ENCODE measurements around the gene FFAR3. TPM values are rescaled to one million over a fixed set of nuclear protein-coding genes. Genes with fewer than 3 reads are reported as not detected.

FFAR3 gene
- total and polyA plus RNA-seq, 9 of the 15 experiments (the other 6 are each of a cell fraction or from before 2014, with no cell fraction given) = not detected

DNA sequence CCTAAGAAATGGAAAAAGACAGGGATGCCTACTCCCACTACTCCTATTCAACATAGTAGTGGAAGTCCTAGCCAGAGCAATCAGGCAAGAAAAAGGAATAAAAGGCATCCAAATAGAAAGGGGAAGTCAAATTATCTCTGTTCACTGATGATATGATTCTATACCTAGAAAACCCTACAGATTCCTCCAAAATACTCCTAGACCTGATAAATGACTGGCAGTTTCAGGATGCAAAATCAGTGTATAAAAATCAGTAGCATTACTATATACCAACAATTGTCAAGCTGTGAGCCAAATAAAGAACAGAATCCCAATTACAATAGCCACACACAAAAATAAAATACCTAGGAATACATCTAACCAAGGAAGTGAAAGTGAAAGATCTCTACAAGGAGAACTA is 11.3 kb downstream of the FFAR3 start:
- Histone ChIP-seq H3K9me1 (ENCODE audit: control insufficient read depth, insufficient read depth, low read length) (no peaks in the 10 kb centered on the region), H3K79me2 (ENCODE audit: control insufficient read depth, insufficient read depth, low read length) (no peaks in the 10 kb centered on the region), H3K27me3 (ENCODE audit: control insufficient read depth in 2 of 2, insufficient read depth in 2 of 2, low read length in 2 of 2) (peaks cover 13 to 16% of the 10 kb centered on the region in 2 experiments), H4K20me1 (replicated peaks; ENCODE audit: control insufficient read depth, insufficient read depth, low read length) (no peaks in the 10 kb centered on the region), H3K9ac (ENCODE audit: insufficient read depth in 1 of 2, low read depth in 2 of 2, low read length in 2 of 2) (no peak overlapping the region), H3K27ac (ENCODE audit: extremely low read depth, low read depth, low read length) (no peak overlapping the region), H3K36me3 (ENCODE audit: control insufficient read depth, insufficient read depth, low read length) (no peaks in the 10 kb centered on the region), H2AFZ (ENCODE audit: low read depth, low read length) (no peak overlapping the region), H3K9me3 (replicated peaks; ENCODE audit: control insufficient read depth, insufficient read depth, low read depth, low read length) (no peaks in the 10 kb centered on the region), H3K4me3 (no peak overlapping the region), H3K4me1 (replicated peaks in 1 of 2; ENCODE audit: control insufficient read depth in 2 of 2, insufficient read depth in 2 of 2, low read length in 2 of 2) (peaks cover 0 to 4% of the 10 kb centered on the region in 2 experiments; a peak in 1 of 5 replicates), H3K4me2 (ENCODE audit: insufficient read depth, low read length) (no peak overlapping the region)
- BruUV-seq (replicated peaks) = no TSS peak
- DNase-seq (ENCODE audit: extremely low read depth in 1 of 4, low spot score in 3 of 4) (no peak), FAIRE-seq (no peak), ATAC-seq (no peak)
- CTCF ChIA-PET (ENCODE audit: low intra/inter-chr PET ratio) = no interaction called here
- intact Hi-C loops (cut with micrococcal nuclease) = no loop called here
- POLR2A ChIA-PET = no interaction called here
- in situ Hi-C loops (cut with MboI) = no loop called here
- TF ChIP-seq IRF2 (CRISPR knock-in tag; IDR thresholded peaks at IDR 0.05) (no peak), SETDB1 (IDR thresholded peaks at IDR 0.05; ENCODE audit: low read length) (no peak), ETV1 (tag; conservative IDR thresholded peaks at IDR 0.05; ENCODE audit: low read depth) (no peak), NCOA6 (IDR thresholded peaks at IDR 0.05) (no peak), POLR2AphosphoS5 (IDR thresholded peaks at IDR 0.05; ENCODE audit: control insufficient read depth, insufficient read depth, low read depth, low read length) (no peak), NFE2L1 (tag; IDR thresholded peaks at IDR 0.05; ENCODE audit: borderline replicate concordance, low read depth) (no peak), CREB3L1 (IDR thresholded peaks at IDR 0.05; ENCODE audit: borderline replicate concordance, low read depth) (no peak), MAFG (tag; conservative IDR thresholded peaks at IDR 0.05) (0 out of 2 replicates have a peak, but pooled peaks have one; percentile 10)
- TF ChIP-seq, protein P1, sequence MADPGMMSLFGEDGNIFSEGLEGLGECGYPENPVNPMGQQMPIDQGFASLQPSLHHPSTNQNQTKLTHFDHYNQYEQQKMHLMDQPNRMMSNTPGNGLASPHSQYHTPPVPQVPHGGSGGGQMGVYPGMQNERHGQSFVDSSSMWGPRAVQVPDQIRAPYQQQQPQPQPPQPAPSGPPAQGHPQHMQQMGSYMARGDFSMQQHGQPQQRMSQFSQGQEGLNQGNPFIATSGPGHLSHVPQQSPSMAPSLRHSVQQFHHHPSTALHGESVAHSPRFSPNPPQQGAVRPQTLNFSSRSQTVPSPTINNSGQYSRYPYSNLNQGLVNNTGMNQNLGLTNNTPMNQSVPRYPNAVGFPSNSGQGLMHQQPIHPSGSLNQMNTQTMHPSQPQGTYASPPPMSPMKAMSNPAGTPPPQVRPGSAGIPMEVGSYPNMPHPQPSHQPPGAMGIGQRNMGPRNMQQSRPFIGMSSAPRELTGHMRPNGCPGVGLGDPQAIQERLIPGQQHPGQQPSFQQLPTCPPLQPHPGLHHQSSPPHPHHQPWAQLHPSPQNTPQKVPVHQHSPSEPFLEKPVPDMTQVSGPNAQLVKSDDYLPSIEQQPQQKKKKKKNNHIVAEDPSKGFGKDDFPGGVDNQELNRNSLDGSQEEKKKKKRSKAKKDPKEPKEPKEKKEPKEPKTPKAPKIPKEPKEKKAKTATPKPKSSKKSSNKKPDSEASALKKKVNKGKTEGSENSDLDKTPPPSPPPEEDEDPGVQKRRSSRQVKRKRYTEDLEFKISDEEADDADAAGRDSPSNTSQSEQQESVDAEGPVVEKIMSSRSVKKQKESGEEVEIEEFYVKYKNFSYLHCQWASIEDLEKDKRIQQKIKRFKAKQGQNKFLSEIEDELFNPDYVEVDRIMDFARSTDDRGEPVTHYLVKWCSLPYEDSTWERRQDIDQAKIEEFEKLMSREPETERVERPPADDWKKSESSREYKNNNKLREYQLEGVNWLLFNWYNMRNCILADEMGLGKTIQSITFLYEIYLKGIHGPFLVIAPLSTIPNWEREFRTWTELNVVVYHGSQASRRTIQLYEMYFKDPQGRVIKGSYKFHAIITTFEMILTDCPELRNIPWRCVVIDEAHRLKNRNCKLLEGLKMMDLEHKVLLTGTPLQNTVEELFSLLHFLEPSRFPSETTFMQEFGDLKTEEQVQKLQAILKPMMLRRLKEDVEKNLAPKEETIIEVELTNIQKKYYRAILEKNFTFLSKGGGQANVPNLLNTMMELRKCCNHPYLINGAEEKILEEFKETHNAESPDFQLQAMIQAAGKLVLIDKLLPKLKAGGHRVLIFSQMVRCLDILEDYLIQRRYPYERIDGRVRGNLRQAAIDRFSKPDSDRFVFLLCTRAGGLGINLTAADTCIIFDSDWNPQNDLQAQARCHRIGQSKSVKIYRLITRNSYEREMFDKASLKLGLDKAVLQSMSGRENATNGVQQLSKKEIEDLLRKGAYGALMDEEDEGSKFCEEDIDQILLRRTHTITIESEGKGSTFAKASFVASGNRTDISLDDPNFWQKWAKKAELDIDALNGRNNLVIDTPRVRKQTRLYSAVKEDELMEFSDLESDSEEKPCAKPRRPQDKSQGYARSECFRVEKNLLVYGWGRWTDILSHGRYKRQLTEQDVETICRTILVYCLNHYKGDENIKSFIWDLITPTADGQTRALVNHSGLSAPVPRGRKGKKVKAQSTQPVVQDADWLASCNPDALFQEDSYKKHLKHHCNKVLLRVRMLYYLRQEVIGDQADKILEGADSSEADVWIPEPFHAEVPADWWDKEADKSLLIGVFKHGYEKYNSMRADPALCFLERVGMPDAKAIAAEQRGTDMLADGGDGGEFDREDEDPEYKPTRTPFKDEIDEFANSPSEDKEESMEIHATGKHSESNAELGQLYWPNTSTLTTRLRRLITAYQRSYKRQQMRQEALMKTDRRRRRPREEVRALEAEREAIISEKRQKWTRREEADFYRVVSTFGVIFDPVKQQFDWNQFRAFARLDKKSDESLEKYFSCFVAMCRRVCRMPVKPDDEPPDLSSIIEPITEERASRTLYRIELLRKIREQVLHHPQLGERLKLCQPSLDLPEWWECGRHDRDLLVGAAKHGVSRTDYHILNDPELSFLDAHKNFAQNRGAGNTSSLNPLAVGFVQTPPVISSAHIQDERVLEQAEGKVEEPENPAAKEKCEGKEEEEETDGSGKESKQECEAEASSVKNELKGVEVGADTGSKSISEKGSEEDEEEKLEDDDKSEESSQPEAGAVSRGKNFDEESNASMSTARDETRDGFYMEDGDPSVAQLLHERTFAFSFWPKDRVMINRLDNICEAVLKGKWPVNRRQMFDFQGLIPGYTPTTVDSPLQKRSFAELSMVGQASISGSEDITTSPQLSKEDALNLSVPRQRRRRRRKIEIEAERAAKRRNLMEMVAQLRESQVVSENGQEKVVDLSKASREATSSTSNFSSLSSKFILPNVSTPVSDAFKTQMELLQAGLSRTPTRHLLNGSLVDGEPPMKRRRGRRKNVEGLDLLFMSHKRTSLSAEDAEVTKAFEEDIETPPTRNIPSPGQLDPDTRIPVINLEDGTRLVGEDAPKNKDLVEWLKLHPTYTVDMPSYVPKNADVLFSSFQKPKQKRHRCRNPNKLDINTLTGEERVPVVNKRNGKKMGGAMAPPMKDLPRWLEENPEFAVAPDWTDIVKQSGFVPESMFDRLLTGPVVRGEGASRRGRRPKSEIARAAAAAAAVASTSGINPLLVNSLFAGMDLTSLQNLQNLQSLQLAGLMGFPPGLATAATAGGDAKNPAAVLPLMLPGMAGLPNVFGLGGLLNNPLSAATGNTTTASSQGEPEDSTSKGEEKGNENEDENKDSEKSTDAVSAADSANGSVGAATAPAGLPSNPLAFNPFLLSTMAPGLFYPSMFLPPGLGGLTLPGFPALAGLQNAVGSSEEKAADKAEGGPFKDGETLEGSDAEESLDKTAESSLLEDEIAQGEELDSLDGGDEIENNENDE (IDR thresholded peaks at IDR 0.05; ENCODE audit: low read depth, low read length) = no peak
